ENCODE data around the gene STOML2.
A peak's percentile ranks its signal among the peaks of the same experiment; 100 is the strongest.

Gene STOML2

GRCh38 chr9:35116898-35117551 lies 14.1 kb upstream of the STOML2 start:
- peak; percentile 94 for DNase-seq (ENCODE audit: low read depth)
- peak overlapping the region; percentile 67 for H3K4me3 ChIP-seq (ENCODE audit: low read length)

GRCh38 chr9:35116539-35116897 lies 13.6 kb upstream of the STOML2 start:
- no peak for TF ChIP-seq CTCF (IDR thresholded peaks at IDR 0.05; ENCODE audit: insufficient read depth, low read depth, low read length, missing control alignments)
- peak; percentile 14 for DNase-seq (ENCODE audit: low read depth)
- H3K4me3 ChIP-seq (ENCODE audit: low read length): peak overlapping the region; percentile 67

More at GRCh38 chr9:35116898-35117551, 14.1 kb upstream of the STOML2 start:
- peak; percentile 97 for TF ChIP-seq CTCF (IDR thresholded peaks at IDR 0.05; ENCODE audit: insufficient read depth, low read depth, low read length, missing control alignments)

- no peak for TF ChIP-seq CTCF (IDR thresholded peaks at IDR 0.05; ENCODE audit: insufficient read depth, low read depth, low read length, missing control alignments)
- H3K4me3 ChIP-seq (ENCODE audit: low read length): peak within 1 kb of the TSS; percentile 67
- peak; percentile 97 for DNase-seq (ENCODE audit: low read depth)
Measured at GRCh38 chr9:35115680-35116538, 13.0 kb upstream of the STOML2 start, which contains the start of gene ATOSB. Gene ATOSB, minus strand, starts transcription at chr9:35115862. Its CDS starts 7,588 bp downstream, at chr9:35108274.

GRCh38 chr9:35114840-35115628 lies 12.1 kb upstream of the STOML2 start:
- DNase-seq (ENCODE audit: low read depth): peak; percentile 62
- TF ChIP-seq CTCF (IDR thresholded peaks at IDR 0.05; ENCODE audit: insufficient read depth, low read depth, low read length, missing control alignments): no peak
- peak overlapping the region; percentile 67 for H3K4me3 ChIP-seq (ENCODE audit: low read length)

- H3K4me3 ChIP-seq (ENCODE audit: low read length): peak overlapping the region; percentile 67
- peak; percentile 97 for DNase-seq (ENCODE audit: low read depth)
- no peak for TF ChIP-seq CTCF (IDR thresholded peaks at IDR 0.05; ENCODE audit: insufficient read depth, low read depth, low read length, missing control alignments)
Measured at GRCh38 chr9:35114113-35114839, 11.3 kb upstream of the STOML2 start.
